Peyer's patch (tissue), 4 donors: ENCODE measurements around the gene HHATL. TPM values are rescaled to one million over a fixed set of nuclear protein-coding genes. Genes with fewer than 3 reads are reported as not detected.

Experiments used
- DNase-seq, 3 donors: peaks; one replicate each; pipeline ENCODE4 v3.0.0-alpha.2; 2017 to 2019
- H3K27ac ChIP-seq, 4 donors: fragments of 200-600 bp; sonication (generic); one replicate each; pipeline ENCODE4 v1.5.1; 2016 to 2019
- H3K27me3 ChIP-seq, 2 donors: fragments of 200-600 bp; sonication (generic); one replicate each; pipeline ENCODE4 v1.5.1; 2019
- H3K36me3 ChIP-seq, 3 donors: fragments of 200-600 bp; sonication (generic); one replicate each; pipeline ENCODE4 v1.5.1; 2016 to 2019
- H3K4me1 ChIP-seq, 4 donors: fragments of 200-600 bp; sonication (generic); one replicate each; pipeline ENCODE4 v1.5.1; 2016 to 2019
- H3K4me3 ChIP-seq, 4 donors: fragments of 200-600 bp; sonication (generic); 1 replicate in 3 of 4; 2 replicates in 1 of 4; pipeline ENCODE4 v1.5.1; 2016 to 2019; ENCODE audit warnings: mild to moderate bottlenecking in 1 of 4
- H3K9me3 ChIP-seq, 4 donors: fragments of 200-600 bp; sonication (generic); one replicate each; pipeline ENCODE4 v1.5.1; 2016 to 2019; ENCODE audit warnings: mild to moderate bottlenecking in 1 of 4
- POLR2A ChIP-seq, 2 donors: fragments of 450-650 bp; IDR thresholded peaks; one replicate each; pipeline ENCODE4 v1.5.1; 2017; ENCODE audit warnings: antibody characterized with exemption in 2 of 2, mild to moderate bottlenecking in 2 of 2, moderate library complexity in 2 of 2
- total RNA-seq, 4 donors: library from RNA; depleted of rRNA; stranded (reverse); fragments of >200 nt; gene quantifications; one replicate each; pipeline ENCODE4 v1.1.0, GENCODE V29; 2016
- TF ChIP-seq, protein P1 (sequence below), 6 experiments: fragments of 450-650 bp in 4 of 6; fragments of 200-600 bp in 2 of 6; sonication (generic) in 1 of 6; IDR thresholded peaks; one replicate each; pipeline ENCODE4 v1.5.1; 2017 to 2019; ENCODE audit warnings: antibody characterized with exemption in 6 of 6, mild to moderate bottlenecking in 3 of 6, moderate library complexity in 1 of 6

The HHATL gene
- total RNA-seq, 4 donors from 2014 or later = 3.4 TPM; not detected in 3

DNA sequence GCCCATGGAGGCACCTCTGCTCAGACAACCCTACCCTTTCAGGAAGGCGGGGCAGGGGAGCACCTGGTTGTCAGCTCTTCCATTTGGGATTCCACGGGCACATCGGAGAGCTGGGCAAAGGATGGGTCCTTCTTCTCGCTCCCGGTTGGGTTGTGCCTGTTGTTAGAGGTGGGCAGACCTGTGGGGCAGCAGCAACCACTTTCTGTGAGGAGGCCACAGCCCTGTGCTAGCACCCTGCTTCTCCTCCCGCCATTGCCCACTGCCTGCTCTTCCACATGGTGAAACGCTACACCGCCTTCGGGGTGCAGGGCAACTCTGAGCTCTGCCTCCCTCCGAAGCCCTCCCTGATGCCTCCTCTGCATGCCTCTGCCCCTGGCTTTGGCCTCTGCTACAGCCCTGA, 7.0 kb upstream of the HHATL start:
- H3K27ac ChIP-seq = no peak overlapping the region
- H3K4me1 ChIP-seq = no peaks in the 10 kb centered on the region
- TF ChIP-seq, protein P1, sequence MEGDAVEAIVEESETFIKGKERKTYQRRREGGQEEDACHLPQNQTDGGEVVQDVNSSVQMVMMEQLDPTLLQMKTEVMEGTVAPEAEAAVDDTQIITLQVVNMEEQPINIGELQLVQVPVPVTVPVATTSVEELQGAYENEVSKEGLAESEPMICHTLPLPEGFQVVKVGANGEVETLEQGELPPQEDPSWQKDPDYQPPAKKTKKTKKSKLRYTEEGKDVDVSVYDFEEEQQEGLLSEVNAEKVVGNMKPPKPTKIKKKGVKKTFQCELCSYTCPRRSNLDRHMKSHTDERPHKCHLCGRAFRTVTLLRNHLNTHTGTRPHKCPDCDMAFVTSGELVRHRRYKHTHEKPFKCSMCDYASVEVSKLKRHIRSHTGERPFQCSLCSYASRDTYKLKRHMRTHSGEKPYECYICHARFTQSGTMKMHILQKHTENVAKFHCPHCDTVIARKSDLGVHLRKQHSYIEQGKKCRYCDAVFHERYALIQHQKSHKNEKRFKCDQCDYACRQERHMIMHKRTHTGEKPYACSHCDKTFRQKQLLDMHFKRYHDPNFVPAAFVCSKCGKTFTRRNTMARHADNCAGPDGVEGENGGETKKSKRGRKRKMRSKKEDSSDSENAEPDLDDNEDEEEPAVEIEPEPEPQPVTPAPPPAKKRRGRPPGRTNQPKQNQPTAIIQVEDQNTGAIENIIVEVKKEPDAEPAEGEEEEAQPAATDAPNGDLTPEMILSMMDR (IDR thresholded peaks at IDR 0.05) = no peak
- TF ChIP-seq POLR2A (IDR thresholded peaks at IDR 0.05) = no peak
- H3K27me3 ChIP-seq = no peaks in the 10 kb centered on the region
- no peaks in the 10 kb centered on the region for H3K9me3 ChIP-seq
- H3K36me3 ChIP-seq = no peaks in the 10 kb centered on the region
- peak in 1 of 3 donors; percentile 19 for DNase-seq
- no peak overlapping the region for H3K4me3 ChIP-seq

- H3K4me1 ChIP-seq = no peaks in the 10 kb centered on the region
- no peaks in the 10 kb centered on the region for H3K36me3 ChIP-seq
- no peaks in the 10 kb centered on the region for H3K27me3 ChIP-seq
- no peak overlapping the region for H3K27ac ChIP-seq
- no peak overlapping the region for H3K4me3 ChIP-seq
- no peak for TF ChIP-seq POLR2A (IDR thresholded peaks at IDR 0.05)
- TF ChIP-seq, protein P1 (IDR thresholded peaks at IDR 0.05) = no peak
- DNase-seq = peak in 2 of 3 donors; percentile 33 to 46
- no peaks in the 10 kb centered on the region for H3K9me3 ChIP-seq
Observed at GRCh38 chr3:42708611-42709151, 6.1 kb upstream of the HHATL start.

- Histone ChIP-seq H3K27me3 (no peaks in the 10 kb centered on the region), H3K36me3 (no peaks in the 10 kb centered on the region), H3K9me3 (no peaks in the 10 kb centered on the region), H3K4me1 (no peaks in the 10 kb centered on the region), H3K27ac (no peak overlapping the region), H3K4me3 (no peak overlapping the region)
- DNase-seq = peak in 2 of 3 donors; percentile 19 to 27
- TF ChIP-seq POLR2A (IDR thresholded peaks at IDR 0.05) = no peak
- TF ChIP-seq, protein P1 (IDR thresholded peaks at IDR 0.05) = no peak
Observed at GRCh38 chr3:42707620-42708355, 5.2 kb upstream of the HHATL start.

DNA sequence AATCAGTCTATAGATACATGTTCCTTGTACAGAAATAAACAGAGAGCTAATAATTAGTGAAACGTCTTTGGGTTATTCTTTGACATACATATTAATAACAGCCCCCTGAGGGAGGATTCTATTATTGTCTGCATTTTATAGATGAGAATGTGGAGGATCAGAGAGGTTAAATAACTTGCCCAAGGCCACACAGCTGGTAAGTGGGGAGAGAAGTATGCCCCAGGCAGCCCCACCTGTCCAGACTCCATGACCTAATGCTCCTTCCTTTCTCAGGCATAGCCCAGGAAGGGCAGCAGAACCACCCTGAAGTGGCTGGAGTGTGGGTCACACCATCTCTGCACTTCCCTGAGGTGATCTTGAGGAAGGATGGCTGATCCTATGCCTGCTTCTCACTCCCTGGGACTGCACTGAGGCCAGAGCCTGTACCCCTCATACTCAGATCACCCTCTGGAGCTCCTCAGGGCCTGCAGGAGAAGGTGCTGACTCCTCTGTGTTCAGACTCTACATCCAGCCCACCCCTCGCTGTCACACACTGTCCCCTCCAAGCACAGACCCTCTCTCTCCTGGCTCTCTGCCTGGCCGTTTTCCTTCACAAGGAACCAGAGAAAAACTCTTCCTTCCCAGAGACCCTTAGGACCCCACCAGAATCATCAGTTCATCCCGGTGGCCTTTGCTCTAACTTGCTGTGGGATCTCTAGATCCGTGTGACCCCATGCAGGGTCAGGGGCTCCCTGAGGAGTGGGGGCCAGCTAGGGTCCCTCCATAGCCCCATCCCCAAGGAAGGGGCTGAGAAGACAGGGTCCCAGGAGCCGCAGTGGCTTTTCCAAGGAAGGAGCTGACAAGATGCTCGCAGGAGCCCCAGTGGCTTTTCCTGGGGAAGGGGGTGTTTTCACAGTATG, 4.4 kb upstream of the HHATL start:
- Histone ChIP-seq H3K4me3 (no peak overlapping the region), H3K36me3 (no peaks in the 10 kb centered on the region), H3K27ac (no peak overlapping the region), H3K4me1 (no peaks in the 10 kb centered on the region), H3K9me3 (no peaks in the 10 kb centered on the region), H3K27me3 (no peaks in the 10 kb centered on the region)
- TF ChIP-seq, protein P1 (IDR thresholded peaks at IDR 0.05) = no peak
- TF ChIP-seq POLR2A (IDR thresholded peaks at IDR 0.05) = no peak
- peak in 1 of 3 donors; percentile 17 for DNase-seq

- TF ChIP-seq, protein P1 (IDR thresholded peaks at IDR 0.05) = no peak
- no peak for TF ChIP-seq POLR2A (IDR thresholded peaks at IDR 0.05)
- H3K9me3 ChIP-seq = no peaks in the 10 kb centered on the region
- H3K36me3 ChIP-seq = no peaks in the 10 kb centered on the region
- H3K27ac ChIP-seq = no peak overlapping the region
- H3K27me3 ChIP-seq = no peaks in the 10 kb centered on the region
- H3K4me3 ChIP-seq = no peak overlapping the region
- DNase-seq = peak in 1 of 3 donors; percentile 27
- H3K4me1 ChIP-seq = no peaks in the 10 kb centered on the region
Observed at GRCh38 chr3:42705962-42706585, 3.5 kb upstream of the HHATL start.
